ENCODE measurements around the gene NKD2. TPM values are rescaled to one million over a fixed set of nuclear protein-coding genes. Genes with fewer than 3 reads are reported as not detected.

NKD2 gene
- total and polyA plus RNA-seq, 9 of the 15 experiments (the other 6 are each of a cell fraction or from before 2014, with no cell fraction given) = 0.09 to 0.64 (median 0.27) TPM; not detected in 5

DNA sequence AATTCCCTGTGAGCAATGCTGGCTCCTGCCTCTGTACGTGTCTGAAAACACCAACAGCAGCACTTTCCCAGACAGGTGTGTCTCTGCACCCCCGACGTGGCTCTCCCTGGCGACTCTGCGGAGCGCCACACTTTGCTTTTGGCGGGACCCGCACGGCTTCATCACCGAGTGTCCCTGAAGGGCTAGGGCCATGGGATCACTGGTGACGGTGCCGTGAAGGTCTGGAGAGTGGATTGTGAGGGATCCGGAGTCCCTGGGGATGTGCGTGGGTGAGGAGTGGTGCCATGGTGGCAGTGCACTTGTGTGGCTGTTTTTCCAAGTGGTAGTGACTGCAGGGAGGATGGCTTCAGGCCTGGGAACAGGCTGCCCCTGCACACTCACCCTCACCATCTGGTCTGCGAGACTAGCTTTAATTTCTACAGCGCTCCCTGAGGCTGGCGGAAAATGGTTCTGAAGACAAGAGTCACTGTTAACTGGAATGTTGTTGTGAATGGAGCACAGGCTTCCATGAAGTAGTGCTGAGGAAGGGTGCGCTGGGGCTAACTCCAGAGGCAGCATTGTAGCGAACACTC is 3.2 kb downstream of the NKD2 start (continued):
- TF ChIP-seq CHD7 (IDR thresholded peaks at IDR 0.05; ENCODE audit: low read depth, low read length) (no peak), PTTG1 (tag; IDR thresholded peaks at IDR 0.05; ENCODE audit: low read depth) (no peak), EZH2 (IDR thresholded peaks at IDR 0.05; ENCODE audit: borderline replicate concordance, low read depth, low read length) (no peak), ZNF217 (CRISPR knock-in tag; IDR thresholded peaks at IDR 0.05) (no peak)
- TF ChIP-seq, protein P1, sequence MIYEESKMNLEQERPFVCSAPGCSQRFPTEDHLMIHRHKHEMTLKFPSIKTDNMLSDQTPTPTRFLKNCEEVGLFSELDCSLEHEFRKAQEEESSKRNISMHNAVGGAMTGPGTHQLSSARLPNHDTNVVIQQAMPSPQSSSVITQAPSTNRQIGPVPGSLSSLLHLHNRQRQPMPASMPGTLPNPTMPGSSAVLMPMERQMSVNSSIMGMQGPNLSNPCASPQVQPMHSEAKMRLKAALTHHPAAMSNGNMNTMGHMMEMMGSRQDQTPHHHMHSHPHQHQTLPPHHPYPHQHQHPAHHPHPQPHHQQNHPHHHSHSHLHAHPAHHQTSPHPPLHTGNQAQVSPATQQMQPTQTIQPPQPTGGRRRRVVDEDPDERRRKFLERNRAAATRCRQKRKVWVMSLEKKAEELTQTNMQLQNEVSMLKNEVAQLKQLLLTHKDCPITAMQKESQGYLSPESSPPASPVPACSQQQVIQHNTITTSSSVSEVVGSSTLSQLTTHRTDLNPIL (CRISPR knock-in tag; IDR thresholded peaks at IDR 0.05) = no peak
- TF ChIP-seq, protein P2, sequence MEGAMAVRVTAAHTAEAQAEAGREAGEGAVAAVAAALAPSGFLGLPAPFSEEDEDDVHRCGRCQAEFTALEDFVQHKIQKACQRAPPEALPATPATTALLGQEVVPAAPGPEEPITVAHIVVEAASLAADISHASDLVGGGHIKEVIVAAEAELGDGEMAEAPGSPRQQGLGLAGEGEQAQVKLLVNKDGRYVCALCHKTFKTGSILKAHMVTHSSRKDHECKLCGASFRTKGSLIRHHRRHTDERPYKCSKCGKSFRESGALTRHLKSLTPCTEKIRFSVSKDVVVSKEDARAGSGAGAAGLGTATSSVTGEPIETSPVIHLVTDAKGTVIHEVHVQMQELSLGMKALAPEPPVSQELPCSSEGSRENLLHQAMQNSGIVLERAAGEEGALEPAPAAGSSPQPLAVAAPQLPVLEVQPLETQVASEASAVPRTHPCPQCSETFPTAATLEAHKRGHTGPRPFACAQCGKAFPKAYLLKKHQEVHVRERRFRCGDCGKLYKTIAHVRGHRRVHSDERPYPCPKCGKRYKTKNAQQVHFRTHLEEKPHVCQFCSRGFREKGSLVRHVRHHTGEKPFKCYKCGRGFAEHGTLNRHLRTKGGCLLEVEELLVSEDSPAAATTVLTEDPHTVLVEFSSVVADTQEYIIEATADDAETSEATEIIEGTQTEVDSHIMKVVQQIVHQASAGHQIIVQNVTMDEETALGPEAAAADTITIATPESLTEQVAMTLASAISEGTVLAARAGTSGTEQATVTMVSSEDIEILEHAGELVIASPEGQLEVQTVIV (CRISPR knock-in tag; IDR thresholded peaks at IDR 0.05; ENCODE audit: borderline replicate concordance) = no peak

Data from K562 (cell line).